T-helper 22 cell (primary cell): ENCODE results near the gene JAG2.
A peak's percentile ranks its signal among the peaks of the same experiment; 100 is the strongest.
"Not testable (repeated sequence)": the region's sequence is repeated elsewhere in the genome, so short reads cannot be mapped to it uniquely, and the experiment has no call there.

Experiments
- DNase-seq: peaks from one replicate; pipeline ENCODE4 v3.0.0-alpha.2; 2020; ENCODE audit warnings: low read depth

JAG2 gene

GRCh38 chr14:105116451-105117256, 51.9 kb downstream of the JAG2 start:
- DNase-seq, result no peak

DNA sequence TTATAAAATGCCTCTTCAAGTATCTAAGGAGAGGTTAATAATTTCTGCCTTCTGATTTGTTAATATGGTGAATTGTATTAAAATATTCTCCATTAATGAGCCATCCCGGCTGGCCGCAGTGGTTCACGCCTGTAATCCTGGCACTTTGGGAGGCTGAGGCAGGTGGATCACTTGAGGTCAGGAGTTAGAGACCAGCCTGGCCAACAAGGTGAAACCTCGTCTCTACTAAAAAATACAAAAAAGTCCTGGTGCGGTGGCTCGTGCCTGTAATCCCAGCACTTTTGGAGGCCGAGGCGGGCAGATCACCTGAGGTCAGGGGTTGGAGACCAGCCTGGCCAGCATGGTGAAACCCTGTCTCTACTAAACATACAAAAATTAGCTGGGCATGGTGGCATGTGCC, 59.3 kb downstream of the JAG2 start:
- DNase-seq, result not testable (repeated sequence)

GRCh38 chr14:105108516-105108864, 60.1 kb downstream of the JAG2 start:
- DNase-seq, result no peak

GRCh38 chr14:105107781-105108515, 60.6 kb downstream of the JAG2 start:
- no peak for DNase-seq

GRCh38 chr14:105107351-105107750, 61.2 kb downstream of the JAG2 start:
- DNase-seq, result no peak

DNA sequence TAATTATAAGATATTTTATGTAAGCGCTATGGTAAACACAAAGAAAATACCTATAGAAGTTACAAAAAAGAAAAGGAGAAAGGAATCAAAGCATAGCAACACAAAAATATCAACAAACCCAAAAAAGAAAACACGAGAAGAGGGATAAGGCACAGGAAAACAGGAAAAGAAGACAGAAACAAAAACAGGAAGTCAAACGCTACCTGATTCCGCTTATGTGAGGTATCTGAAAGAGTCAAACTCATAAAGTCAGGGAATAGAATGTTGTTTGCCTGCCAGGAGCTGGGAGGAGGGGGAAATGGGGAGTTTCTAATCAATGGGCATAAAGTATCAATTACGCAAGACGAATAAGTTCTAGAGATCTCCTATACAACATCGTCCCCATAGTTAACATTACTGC, 63.4 kb downstream of the JAG2 start:
- DNase-seq, result no peak

GRCh38 chr14:105102893-105103292, 65.7 kb downstream of the JAG2 start:
- no peak for DNase-seq

- DNase-seq, result no peak
These were observed 66.2 kb downstream of the JAG2 start for GRCh38 chr14:105102361-105102870.

GRCh38 chr14:105100910-105101309, 67.7 kb downstream of the JAG2 start:
- DNase-seq, result no peak

DNA sequence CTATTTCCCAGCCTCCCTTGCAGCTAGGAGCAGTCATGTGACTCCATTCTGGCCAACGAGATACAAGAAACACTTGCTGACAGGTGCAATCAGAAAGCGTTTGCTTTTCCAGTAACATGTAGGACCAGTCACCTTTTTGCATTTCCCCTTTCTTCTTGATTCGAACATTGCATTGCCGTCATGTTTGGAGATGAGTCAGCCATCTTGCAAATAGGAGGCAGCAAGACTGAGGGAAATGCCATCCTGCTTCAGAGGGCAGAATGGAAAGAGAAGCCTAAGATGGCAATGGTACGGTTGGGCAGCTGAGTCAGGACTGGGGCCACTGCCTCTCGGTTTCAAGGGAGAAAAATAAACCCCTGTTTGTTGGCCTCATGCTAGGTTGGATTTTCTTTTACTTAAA, 68.8 kb downstream of the JAG2 start:
- no peak for DNase-seq

GRCh38 chr14:105098316-105098715, 70.3 kb downstream of the JAG2 start:
- DNase-seq, result no peak

DNA sequence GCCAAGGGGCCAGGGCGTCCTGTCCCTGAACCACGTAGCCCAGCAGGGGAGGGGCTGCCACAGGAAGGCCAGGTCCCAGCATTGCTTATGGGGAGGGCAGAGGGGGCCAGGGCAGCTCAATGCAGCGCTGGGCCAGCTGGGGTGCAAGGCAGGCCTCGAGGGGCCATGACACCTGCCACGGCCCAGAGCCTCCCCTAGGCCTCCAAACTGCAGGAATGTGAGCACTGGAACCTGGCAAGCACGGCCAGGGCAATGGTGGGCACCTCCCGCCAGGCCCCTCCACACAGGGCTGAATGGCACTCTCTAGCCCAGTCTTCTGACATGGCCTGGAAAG, 70.8 kb downstream of the JAG2 start:
- no peak for DNase-seq

DNA sequence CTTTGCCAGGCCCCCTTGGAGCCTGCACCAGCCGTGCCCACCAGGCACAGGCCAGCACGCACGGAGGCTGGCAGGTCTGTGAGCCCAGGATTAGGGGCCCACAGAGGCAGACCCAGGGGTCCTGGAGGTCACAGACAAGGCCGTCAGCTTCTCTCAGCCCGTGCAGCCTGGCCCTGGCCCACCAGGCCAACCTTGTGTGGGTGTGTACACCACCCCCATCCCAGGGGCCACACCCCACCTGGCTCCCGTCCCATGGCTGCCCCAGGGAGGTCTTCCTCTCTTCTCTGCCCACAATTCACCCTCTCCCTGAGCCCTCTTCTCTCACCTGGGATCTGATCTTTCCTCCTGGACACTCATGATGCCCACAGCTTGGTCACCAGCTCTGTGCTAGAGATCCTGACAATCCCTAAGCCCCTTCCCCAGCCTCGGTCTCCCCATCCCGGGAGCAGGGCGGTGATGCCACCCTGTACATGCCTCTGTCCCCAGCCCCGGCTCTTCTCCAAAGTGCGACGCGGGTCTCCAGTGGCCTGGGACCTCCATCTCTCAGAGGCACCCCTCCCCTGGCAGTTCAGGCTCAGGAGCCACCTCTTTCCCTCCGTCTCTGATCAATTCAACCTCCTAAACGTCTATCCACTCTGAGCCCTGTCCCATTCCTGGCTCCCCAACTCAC, 72.2 kb downstream of the JAG2 start:
- no peak for DNase-seq

GRCh38 chr14:105095236-105095805, 73.3 kb downstream of the JAG2 start:
- DNase-seq, result no peak

- DNase-seq, result no peak
These were observed 74.2 kb downstream of the JAG2 start for GRCh38 chr14:105094193-105094907.

DNA sequence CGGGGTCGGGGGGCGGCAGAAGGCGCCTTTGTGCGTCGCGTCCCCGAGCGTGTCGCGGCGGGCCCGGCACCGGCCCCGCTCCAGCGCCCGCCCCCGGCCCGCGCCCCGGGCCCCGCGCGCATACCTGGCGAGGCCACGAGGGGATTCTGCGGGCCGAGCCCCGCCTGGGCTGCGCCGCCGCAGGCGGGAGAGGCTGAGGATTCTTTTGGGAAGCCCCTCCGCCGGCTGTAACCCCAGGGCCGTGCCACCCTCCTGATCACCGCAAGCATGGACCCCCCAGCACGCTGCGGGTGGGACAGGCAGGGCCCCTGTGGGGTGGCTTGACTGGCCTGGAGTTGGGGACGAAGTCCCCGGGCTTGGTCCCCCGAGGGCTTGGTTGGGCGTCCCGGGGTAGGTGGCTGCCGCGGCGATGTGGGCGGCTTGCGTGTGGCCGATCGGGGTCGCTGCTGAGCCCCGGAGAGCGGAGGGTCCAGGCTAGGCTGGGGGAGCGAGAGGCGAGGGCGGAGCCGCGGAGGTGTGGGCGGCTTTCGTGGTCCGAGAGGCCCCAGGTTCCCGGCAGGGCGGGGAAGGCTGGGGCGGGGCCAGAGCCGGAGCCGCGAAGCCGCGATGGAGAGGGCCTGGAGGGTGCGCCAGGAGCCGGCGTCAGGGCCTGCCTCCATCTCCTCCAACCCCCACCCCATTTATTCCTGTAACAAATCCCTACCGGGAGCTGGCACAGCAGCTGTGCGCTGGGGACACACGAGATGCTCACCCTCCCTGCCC, 75.0 kb downstream of the JAG2 start:
- peak; percentile 30 for DNase-seq

GRCh38 chr14:105093038-105093430, 75.5 kb downstream of the JAG2 start:
- peak; percentile 42 for DNase-seq

DNA sequence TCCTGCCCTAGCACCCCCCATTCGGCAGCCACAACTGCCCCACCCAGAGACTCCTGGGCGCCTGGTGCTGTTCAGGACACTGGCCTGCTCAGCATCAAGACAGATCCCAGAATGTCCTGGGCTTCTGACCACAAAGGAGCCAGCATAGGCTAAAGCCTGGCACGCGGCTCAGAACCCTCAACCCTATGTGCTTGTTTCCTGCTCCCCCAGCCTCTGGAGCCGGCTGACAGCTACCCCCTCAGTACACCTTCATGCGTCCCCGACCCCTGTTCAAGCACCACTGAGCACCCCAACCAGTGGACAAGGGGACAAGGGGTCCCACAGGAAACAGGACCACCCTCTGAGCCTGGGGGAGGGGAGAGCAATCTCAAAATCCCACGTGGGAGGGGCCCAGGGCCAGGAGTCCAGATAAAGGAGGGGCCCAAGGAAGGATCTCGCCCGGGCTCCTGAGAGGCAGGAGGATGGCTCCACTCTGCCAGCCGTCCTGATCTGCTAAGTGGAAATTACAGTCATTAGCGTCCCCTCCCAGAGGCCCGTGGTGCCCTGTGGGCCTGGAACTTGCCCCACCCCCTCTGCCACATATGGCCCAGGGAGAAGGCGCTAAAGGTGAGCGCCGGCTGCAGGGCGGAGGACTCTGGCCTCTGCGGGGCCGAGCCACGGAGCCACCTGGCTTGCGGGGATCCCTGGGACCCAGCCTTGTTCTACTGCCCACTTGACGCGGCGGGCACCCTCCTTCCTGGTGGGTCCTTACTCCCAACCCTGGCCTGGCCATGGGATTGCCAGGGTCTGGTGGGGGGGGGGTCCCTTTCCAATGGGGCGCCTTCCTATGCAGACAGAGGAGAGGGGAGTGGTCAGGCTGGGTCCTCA, 76.2 kb downstream of the JAG2 start:
- DNase-seq, result no peak

- DNase-seq, result no peak
These were observed 76.9 kb downstream of the JAG2 start for GRCh38 chr14:105091517-105092170.

GRCh38 chr14:105091054-105091516, 77.5 kb downstream of the JAG2 start:
- no peak for DNase-seq
